ENCODE results near the gene DHX35.

DNA sequence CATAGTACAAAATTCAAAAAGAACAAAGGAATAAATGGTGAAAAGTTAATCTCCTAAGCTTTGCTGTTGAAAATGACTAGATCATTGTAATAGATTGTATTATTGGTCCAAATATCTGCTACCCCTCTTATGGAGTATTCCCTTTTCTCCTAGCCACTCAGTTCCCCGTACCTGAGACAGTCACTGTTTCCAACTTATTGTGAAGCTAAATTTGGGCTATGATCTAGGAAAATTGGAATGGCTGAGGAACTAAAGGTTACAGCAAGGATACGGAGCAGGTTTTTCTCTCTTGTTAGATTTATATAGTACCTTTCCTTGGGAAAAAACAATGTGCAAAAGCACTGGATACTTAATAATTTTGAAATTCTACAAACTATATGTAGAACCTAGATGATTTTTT is 17.3 kb downstream of the DHX35 start:
- TF ChIP-seq POLR2A (IDR thresholded peaks at IDR 0.05) (no peak), EP300 (IDR thresholded peaks at IDR 0.05; ENCODE audit: low read depth) (no peak)
- TF ChIP-seq, protein P1, sequence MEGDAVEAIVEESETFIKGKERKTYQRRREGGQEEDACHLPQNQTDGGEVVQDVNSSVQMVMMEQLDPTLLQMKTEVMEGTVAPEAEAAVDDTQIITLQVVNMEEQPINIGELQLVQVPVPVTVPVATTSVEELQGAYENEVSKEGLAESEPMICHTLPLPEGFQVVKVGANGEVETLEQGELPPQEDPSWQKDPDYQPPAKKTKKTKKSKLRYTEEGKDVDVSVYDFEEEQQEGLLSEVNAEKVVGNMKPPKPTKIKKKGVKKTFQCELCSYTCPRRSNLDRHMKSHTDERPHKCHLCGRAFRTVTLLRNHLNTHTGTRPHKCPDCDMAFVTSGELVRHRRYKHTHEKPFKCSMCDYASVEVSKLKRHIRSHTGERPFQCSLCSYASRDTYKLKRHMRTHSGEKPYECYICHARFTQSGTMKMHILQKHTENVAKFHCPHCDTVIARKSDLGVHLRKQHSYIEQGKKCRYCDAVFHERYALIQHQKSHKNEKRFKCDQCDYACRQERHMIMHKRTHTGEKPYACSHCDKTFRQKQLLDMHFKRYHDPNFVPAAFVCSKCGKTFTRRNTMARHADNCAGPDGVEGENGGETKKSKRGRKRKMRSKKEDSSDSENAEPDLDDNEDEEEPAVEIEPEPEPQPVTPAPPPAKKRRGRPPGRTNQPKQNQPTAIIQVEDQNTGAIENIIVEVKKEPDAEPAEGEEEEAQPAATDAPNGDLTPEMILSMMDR (IDR thresholded peaks at IDR 0.05), result no peak
